HG03025 (cell line): Measurements from ENCODE around the gene CALCOCO2.
"Not testable (repeated sequence)": the region's sequence is repeated elsewhere in the genome, so short reads cannot be mapped to it uniquely, and the experiment has no call there.

Experiments used
- ATAC-seq: cut with Tn5 transposase; IDR thresholded peaks from one replicate; pipeline ENCODE4 v1.9.1; 2021; ENCODE audit warnings: mild to moderate bottlenecking, moderate library complexity; ENCODE audit not compliant: unreplicated experiment, low FRiP score

The CALCOCO2 gene

DNA sequence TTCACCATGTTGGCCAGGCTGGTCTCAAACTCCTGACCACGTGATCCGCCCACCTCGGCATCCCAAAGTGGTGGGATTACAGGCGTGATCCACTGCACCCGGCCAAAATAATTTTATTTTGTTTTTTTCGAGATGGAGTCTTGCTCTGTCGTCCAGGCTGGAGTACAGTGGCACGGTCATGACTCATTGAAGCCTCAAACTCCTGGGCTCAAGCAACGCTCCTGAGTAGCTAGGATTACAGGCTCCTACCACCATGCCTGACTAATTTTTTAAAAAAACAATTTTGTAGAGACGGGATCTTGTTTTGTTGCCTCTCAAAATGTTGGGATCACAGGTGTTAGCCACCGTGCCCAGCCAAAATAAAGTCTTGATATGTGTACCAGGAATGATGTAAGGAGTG is 11.4 kb upstream of the CALCOCO2 start:
- no peak for ATAC-seq

DNA sequence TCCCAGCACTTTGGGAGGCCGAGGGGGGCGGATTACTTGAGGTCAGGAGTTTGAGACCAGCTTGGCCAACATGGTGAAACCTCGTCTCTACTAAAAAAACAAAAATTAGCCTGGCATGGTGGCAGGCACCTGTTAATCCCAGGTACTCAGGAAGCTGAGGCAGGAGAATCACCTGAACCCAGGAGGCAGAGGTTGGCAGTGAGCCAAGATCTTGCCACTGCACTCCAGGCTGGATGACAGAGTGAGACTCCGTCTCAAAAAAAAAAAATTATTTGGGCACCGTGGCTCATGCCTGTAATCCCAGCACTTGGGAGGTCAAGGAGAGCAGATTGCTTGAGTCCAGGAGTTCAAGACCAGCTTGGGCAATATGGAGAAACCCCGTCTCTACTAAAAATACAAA is 9.9 kb upstream of the CALCOCO2 start:
- ATAC-seq, result not testable (repeated sequence)

- ATAC-seq, result no peak
These were observed 5.1 kb upstream of the CALCOCO2 start for GRCh38 chr17:48825446-48826381.

DNA sequence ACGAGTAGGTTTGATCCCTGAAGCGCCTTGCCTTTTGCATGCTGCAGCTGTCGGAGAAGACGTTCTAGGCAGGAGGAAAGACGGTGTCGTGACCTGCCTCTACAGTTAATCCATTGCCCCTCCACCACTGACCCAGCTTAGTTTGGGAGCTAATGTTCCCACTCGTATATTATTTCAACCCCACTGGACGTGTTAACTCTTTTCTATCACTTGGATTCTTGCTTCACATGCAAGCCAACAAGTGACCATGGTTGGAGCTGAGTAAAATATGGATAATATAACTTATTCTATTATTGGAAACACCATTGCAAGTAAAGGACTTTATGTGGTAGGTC is 681 bp downstream of the CALCOCO2 start:
- ATAC-seq, result no peak

DNA sequence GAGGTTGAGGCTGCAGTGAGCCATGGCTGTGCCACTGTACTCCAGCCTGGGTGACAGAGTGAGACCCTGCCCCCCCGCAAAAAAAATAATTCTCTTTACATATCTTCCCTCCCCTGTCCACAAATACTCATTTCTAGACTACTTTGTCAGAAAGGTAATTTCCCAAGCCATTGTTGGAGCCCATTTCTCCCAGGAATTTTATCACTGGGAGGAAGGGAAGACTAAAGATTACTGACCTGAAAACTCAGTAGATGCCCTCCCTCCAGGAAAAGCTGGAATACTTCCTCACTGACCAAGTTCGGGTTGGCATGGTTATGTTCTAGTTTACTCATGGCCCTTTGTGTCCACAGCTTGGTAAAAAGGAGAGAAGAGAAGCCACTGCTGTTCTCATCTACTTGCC is 4.1 kb downstream of the CALCOCO2 start:
- ATAC-seq, result no peak

- no peak for ATAC-seq
These were observed 5.1 kb downstream of the CALCOCO2 start for GRCh38 chr17:48835971-48836370.

GRCh38 chr17:48837458-48837857 is 6.6 kb downstream of the CALCOCO2 start:
- not testable (repeated sequence) for ATAC-seq

GRCh38 chr17:48840441-48840840 is 9.6 kb downstream of the CALCOCO2 start:
- ATAC-seq, result no peak

GRCh38 chr17:48841395-48841831 is 10.6 kb downstream of the CALCOCO2 start:
- ATAC-seq, result no peak

- no peak for ATAC-seq
These were observed 11.9 kb downstream of the CALCOCO2 start for GRCh38 chr17:48842746-48843145.

- ATAC-seq, result no peak
These were observed 12.5 kb downstream of the CALCOCO2 start for GRCh38 chr17:48843187-48843900.

- no peak for ATAC-seq
These were observed 20.0 kb downstream of the CALCOCO2 start for GRCh38 chr17:48850792-48851323.

- ATAC-seq, result no peak
These were observed 24.1 kb downstream of the CALCOCO2 start for GRCh38 chr17:48854774-48855476.

- no peak for ATAC-seq
These were observed 25.4 kb downstream of the CALCOCO2 start for GRCh38 chr17:48856122-48856821.

GRCh38 chr17:48860034-48860433 is 29.2 kb downstream of the CALCOCO2 start:
- no peak for ATAC-seq

GRCh38 chr17:48860456-48860855 is 29.6 kb downstream of the CALCOCO2 start:
- no peak for ATAC-seq

GRCh38 chr17:48868916-48869500 is 38.2 kb downstream of the CALCOCO2 start:
- ATAC-seq, result no peak

DNA sequence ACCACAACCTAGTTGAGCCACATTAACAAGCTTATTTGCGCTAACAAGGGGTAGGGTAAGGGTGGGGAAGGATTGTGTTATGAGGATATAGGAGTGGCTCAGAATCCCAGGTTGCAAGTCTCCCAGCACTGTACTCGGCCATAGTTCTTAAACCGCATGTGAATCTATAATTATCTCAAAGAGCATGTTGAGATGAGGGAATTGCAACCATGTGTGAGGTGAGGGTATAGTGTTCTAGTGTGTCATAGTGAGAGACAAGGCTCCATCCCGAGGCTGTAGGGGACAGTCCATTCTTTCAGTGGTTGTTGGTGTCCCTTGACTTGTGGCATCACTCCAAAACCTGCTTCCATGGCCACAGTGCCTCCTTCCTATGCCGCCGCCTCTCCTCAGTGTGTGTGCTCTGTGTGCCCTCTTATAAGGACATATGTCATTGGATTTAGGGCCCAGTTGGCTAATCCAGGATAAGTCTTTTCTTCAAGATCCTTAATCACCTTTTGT is 39.0 kb downstream of the CALCOCO2 start:
- no peak for ATAC-seq

- ATAC-seq, result no peak
These were observed 40.3 kb downstream of the CALCOCO2 start for GRCh38 chr17:48871035-48871550.
